Spleen (tissue), 7 donors: ENCODE results near the gene BACH2.

Experiments
- POLR2A ChIP-seq, 3 donors: fragments of 450-650 bp; IDR thresholded peaks; one replicate each; pipeline ENCODE4 v1.5.1; 2017; ENCODE audit warnings: antibody characterized with exemption in 3 of 3, mild to moderate bottlenecking in 1 of 3
- TF ChIP-seq, protein P1 (sequence below), 11 experiments: fragments of 200-600 bp in 7 of 11; fragments of 450-650 bp in 4 of 11; sonication (generic) in 4 of 11; IDR thresholded peaks in 8 of 11; conservative IDR thresholded peaks in 3 of 11; 1 replicate in 7 of 11; 2 replicates in 4 of 11; pipeline versions ENCODE4 v1.4.0 to v1.8.0; 2016 to 2021; ENCODE audit warnings: antibody characterized with exemption in 11 of 11, inconsistent platforms in 4 of 11, mild to moderate bottlenecking in 1 of 11
- donor health status: DM: no; HTN: no; CAD: no; lungs with moderate emphysema.
- donor health status: DM: no; HTN: no; CAD: no.
- donor health status: DM: no; HTN: no; CAD: no.

DNA sequence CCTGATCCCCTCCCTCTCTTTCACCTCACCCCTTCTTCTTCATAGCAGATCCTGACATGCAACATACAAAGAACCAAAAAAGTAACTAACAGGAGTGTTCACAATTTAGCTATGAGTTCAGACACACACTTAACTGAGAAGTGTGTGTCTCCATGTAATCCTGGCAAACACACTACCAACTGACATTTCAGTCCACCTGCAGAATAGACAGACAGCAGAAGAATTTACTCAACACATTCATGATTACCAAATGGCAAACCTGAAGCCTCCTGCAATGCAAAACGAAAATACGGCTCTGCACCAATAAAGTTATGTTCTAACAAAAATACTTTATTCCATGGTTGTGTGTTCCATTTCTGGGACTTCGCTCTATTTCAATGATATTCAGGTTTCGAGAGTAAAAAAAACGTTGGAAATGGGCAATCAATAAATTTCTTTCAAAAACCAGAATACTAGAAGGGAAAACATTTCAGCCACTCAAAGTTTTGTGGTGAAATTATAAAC is 2.6 kb downstream of the BACH2 start:
- no peak for TF ChIP-seq POLR2A (IDR thresholded peaks at IDR 0.05)
- TF ChIP-seq, protein P1, sequence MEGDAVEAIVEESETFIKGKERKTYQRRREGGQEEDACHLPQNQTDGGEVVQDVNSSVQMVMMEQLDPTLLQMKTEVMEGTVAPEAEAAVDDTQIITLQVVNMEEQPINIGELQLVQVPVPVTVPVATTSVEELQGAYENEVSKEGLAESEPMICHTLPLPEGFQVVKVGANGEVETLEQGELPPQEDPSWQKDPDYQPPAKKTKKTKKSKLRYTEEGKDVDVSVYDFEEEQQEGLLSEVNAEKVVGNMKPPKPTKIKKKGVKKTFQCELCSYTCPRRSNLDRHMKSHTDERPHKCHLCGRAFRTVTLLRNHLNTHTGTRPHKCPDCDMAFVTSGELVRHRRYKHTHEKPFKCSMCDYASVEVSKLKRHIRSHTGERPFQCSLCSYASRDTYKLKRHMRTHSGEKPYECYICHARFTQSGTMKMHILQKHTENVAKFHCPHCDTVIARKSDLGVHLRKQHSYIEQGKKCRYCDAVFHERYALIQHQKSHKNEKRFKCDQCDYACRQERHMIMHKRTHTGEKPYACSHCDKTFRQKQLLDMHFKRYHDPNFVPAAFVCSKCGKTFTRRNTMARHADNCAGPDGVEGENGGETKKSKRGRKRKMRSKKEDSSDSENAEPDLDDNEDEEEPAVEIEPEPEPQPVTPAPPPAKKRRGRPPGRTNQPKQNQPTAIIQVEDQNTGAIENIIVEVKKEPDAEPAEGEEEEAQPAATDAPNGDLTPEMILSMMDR (IDR thresholded peaks at IDR 0.05 in 8 of 11, conservative IDR thresholded peaks at IDR 0.05 in 3 of 11): no peak
